Keratinocyte (primary cell): Measurements from ENCODE around the gene ARHGAP9. TPM values are rescaled to one million over a fixed set of nuclear protein-coding genes. Genes with fewer than 3 reads are reported as not detected.

Experiments used
- DNase-seq: peaks from one replicate; pipeline ENCODE4 v3.0.0-alpha.2; 2011; ENCODE audit warnings: low read depth, missing footprints, low spot score
- FAIRE-seq: peaks from 2 replicates; lab custom pipeline; 2011; peaks lifted over from hg19 to GRCh38; lab: Jason Lieb, UNC
- H2AFZ ChIP-seq: 2 replicates; pipeline ENCODE4 v1.6.0; 2012; ENCODE audit warnings: low read length, control low read depth, inconsistent platforms; ENCODE audit not compliant: control insufficient read depth
- H3K27ac ChIP-seq: 2 replicates; pipeline ENCODE4 v1.5.1; 2011; ENCODE audit warnings: low read length; ENCODE audit not compliant: control insufficient read depth, insufficient read depth
- H3K27me3 ChIP-seq: 3 replicates; pipeline ENCODE4 v1.6.0; 2011; ENCODE audit warnings: low read length; ENCODE audit not compliant: control insufficient read depth, insufficient read depth; ENCODE audit errors: extremely low read depth
- H3K36me3 ChIP-seq, 2 experiments: 2 replicates in 1 of 2; 3 replicates in 1 of 2; pipeline ENCODE4 v1.5.1; 2011; ENCODE audit warnings: low read length in 2 of 2, mild to moderate bottlenecking in 1 of 2; ENCODE audit not compliant: control insufficient read depth in 2 of 2, insufficient read depth in 2 of 2; ENCODE audit errors: extremely low read depth in 1 of 2
- H3K4me1 ChIP-seq: 3 replicates; pipeline ENCODE4 v1.5.1; 2011; ENCODE audit warnings: low read length; ENCODE audit not compliant: control insufficient read depth, insufficient read depth; ENCODE audit errors: extremely low read depth
- H3K4me2 ChIP-seq: 3 replicates; pipeline ENCODE4 v1.6.0; 2011; ENCODE audit warnings: low read depth, low read length; ENCODE audit not compliant: control insufficient read depth, insufficient read depth; ENCODE audit errors: extremely low read depth
- H3K4me3 ChIP-seq, 3 experiments: fragments of 200-600 bp in 1 of 3; sonication (generic) in 1 of 3; 2 replicates in 2 of 3; 3 replicates in 1 of 3; pipeline ENCODE4 v1.5.1; 2011 to 2016; ENCODE audit warnings: low read length in 3 of 3, mild to moderate bottlenecking in 3 of 3, control low read depth in 2 of 3, inconsistent platforms in 1 of 3, low read depth in 1 of 3, mixed read lengths in 1 of 3, mixed run types in 1 of 3, moderate library complexity in 1 of 3; ENCODE audit not compliant: control insufficient read depth in 2 of 3, insufficient read depth in 2 of 3; ENCODE audit errors: extremely low read depth in 1 of 3
- H3K79me2 ChIP-seq: 2 replicates; pipeline ENCODE4 v1.6.0; 2012; ENCODE audit warnings: low read length; ENCODE audit not compliant: control insufficient read depth, insufficient read depth
- H3K9ac ChIP-seq: 3 replicates; pipeline ENCODE4 v1.6.0; 2011; ENCODE audit warnings: low read length; ENCODE audit not compliant: control insufficient read depth, insufficient read depth; ENCODE audit errors: extremely low read depth
- H3K9me1 ChIP-seq: 3 replicates; pipeline ENCODE4 v1.6.0; 2011; ENCODE audit warnings: low read length; ENCODE audit not compliant: control insufficient read depth, insufficient read depth; ENCODE audit errors: extremely low read depth
- H3K9me3 ChIP-seq: 2 replicates; pipeline ENCODE4 v1.5.1; 2012; ENCODE audit warnings: low read depth, low read length; ENCODE audit not compliant: control insufficient read depth
- H4K20me1 ChIP-seq: 3 replicates; pipeline ENCODE4 v1.6.0; 2011; ENCODE audit warnings: low read length; ENCODE audit not compliant: control insufficient read depth, insufficient read depth; ENCODE audit errors: extremely low read depth
- CTCF ChIP-seq, 3 experiments: IDR thresholded peaks in 1 of 3; conservative IDR thresholded peaks in 1 of 3; optimal IDR thresholded peaks in 1 of 3; 2 replicates in 2 of 3; 3 replicates in 1 of 3; pipeline versions ENCODE3 to v1.5.1; 2011; ENCODE audit warnings: low read length in 3 of 3, mild to moderate bottlenecking in 3 of 3, moderate library complexity in 2 of 3, control low read depth in 1 of 3, inconsistent platforms in 1 of 3; ENCODE audit not compliant: insufficient read depth in 2 of 3; ENCODE audit errors: extremely low read depth in 1 of 3
- EZH2 ChIP-seq: IDR thresholded peaks from one replicate; pipeline ENCODE4 v1.6.1; 2012; ENCODE audit warnings: inconsistent platforms, mild to moderate bottlenecking, low read length, moderate library complexity
- dilution Hi-C: fragments of 300-500 bp; cut with MboI; formaldehyde crosslinking; loops from one replicate; pipeline ENCODE4 v1.7.0; 2020; ENCODE audit warnings: low sequenced_read_pairs; ENCODE audit not compliant: extremely low pct_ligation_motif_present
- polyA plus RNA-seq, 5 experiments: library from polyadenylated mRNA; depleted of rRNA in 3 of 5; stranded (reverse) in 3 of 5; stranded (forward) in 1 of 5; unstranded in 1 of 5; fragments of >200 nt; gene quantifications; 1 replicate in 1 of 5; 2 replicates in 3 of 5; 3 replicates in 1 of 5; pipeline versions ENCODE4 v1.2.1 to v1.2.3, GENCODE V29; 2011 to 2012; ENCODE audit warnings: missing spikeins in 2 of 5, low read depth in 1 of 5, low replicate concordance in 1 of 5

The ARHGAP9 gene
- polyA plus RNA-seq, 1 donor (not counting 4 experiments of a cell fraction or from before 2014, with no cell fraction given): not detected

DNA sequence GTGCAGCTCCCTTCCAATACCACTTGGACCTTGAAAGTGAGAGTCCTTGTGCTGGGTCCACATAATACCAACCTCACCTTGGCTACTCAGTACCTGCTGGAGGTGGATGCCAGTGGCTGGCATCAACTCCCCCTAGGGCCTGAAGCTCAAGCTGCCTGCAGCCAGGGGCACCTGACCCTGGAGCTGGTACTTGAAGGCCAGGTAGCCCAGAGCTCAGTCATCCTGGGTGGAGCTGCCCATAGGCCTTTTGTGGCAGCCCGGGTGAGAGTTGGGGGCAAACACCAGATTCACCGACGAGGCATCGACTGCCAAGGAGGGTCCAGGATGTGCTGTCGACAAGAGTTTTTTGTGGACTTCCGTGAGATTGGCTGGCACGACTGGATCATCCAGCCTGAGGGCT is 30.3 kb downstream of the ARHGAP9 start:
- H3K79me2 ChIP-seq: no peaks in the 10 kb centered on the region
- no peaks in the 10 kb centered on the region for H4K20me1 ChIP-seq
- DNase-seq (no peak), FAIRE-seq (no peak)
- H3K9me3 ChIP-seq: no peaks in the 10 kb centered on the region
- no peak overlapping the region for H3K27ac ChIP-seq
- H3K27me3 ChIP-seq: peaks cover 7% of the 10 kb centered on the region
- no peak overlapping the region for H2AFZ ChIP-seq
- no peak overlapping the region for H3K4me2 ChIP-seq
- TF ChIP-seq EZH2 (no peak), CTCF (optimal IDR thresholded peaks at IDR 0.05 in 1 of 3, IDR thresholded peaks at IDR 0.05 in 1 of 3, conservative IDR thresholded peaks at IDR 0.05 in 1 of 3; ENCODE audit: extremely low read depth in 1 of 3, insufficient read depth in 2 of 3, low read length in 3 of 3) (no peak)
- no peaks in the 10 kb centered on the region for H3K9me1 ChIP-seq
- dilution Hi-C loops: no loop called here
- no peaks in the 10 kb centered on the region for H3K4me1 ChIP-seq
- H3K9ac ChIP-seq: no peak overlapping the region
- H3K36me3 ChIP-seq: no peaks in the 10 kb centered on the region
- no peak overlapping the region for H3K4me3 ChIP-seq

GRCh38 chr12:57448669-57449068 is 31.0 kb downstream of the ARHGAP9 start:
- Histone ChIP-seq H3K27me3 (peaks cover 7% of the 10 kb centered on the region), H3K36me3 (no peaks in the 10 kb centered on the region), H4K20me1 (no peaks in the 10 kb centered on the region), H3K4me3 (no peak overlapping the region), H2AFZ (no peak overlapping the region), H3K9ac (no peak overlapping the region), H3K4me2 (no peak overlapping the region), H3K79me2 (no peaks in the 10 kb centered on the region), H3K9me3 (no peaks in the 10 kb centered on the region), H3K4me1 (no peaks in the 10 kb centered on the region), H3K9me1 (no peaks in the 10 kb centered on the region), H3K27ac (no peak overlapping the region)
- dilution Hi-C loops: no loop called here
- FAIRE-seq (no peak), DNase-seq (no peak)
- no peak for TF ChIP-seq CTCF (optimal IDR thresholded peaks at IDR 0.05 in 1 of 3, IDR thresholded peaks at IDR 0.05 in 1 of 3, conservative IDR thresholded peaks at IDR 0.05 in 1 of 3; ENCODE audit: extremely low read depth in 1 of 3, insufficient read depth in 2 of 3, low read length in 3 of 3)
- TF ChIP-seq EZH2: no peak
